GM12864 (cell line): ENCODE results near the gene SPOCK1.

Source experiments
- DNase-seq: peaks from one replicate; pipeline ENCODE4 v3.0.0-alpha.2; 2011; ENCODE audit warnings: low read depth
- H3K4me3 ChIP-seq: 2 replicates; pipeline ENCODE4 v1.5.1; 2011; ENCODE audit warnings: mild to moderate bottlenecking, low read depth, low read length, control low read depth
- TF ChIP-seq, protein P1 (sequence below): IDR thresholded peaks from 2 replicates; pipeline ENCODE4 v1.5.1; 2011; ENCODE audit warnings: low read depth, mild to moderate bottlenecking, moderate library complexity, low read length, control low read depth, inconsistent platforms; ENCODE audit errors: missing control alignments

Gene SPOCK1

DNA sequence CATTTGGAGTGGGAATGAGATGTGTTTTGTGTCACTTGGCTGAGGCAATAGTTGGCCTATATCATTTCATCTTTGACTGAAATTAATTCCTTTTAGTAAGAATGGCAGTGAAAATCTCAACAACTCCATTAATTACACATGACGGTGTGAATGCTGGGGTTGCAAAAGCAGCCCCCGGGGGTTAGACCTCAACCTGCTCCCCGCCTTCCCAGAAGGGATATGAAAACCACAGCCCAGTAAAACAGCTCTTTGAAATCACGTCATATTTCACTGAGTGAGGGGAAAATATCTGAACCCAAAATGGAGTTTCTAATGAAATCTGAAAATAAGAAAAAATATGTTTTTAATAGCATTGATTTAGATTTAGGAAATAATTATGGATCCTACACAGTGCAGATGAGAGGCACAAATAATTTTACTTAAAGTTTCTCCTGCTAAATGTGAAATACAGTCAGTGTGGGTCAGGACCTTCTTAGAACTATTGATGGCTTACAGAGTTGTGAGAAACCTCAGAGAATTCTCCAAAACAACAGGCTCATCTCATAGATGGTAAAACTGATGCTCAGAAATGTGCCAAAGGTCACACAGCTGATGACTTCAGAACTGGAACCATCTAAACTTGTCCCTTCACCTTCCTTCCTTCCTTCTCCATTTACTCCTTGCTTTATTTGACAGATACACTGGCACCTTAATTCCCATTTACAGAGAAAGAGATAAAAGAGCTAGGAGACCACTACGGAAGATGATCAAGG, 96.5 kb downstream of the SPOCK1 start:
- TF ChIP-seq, protein P1, sequence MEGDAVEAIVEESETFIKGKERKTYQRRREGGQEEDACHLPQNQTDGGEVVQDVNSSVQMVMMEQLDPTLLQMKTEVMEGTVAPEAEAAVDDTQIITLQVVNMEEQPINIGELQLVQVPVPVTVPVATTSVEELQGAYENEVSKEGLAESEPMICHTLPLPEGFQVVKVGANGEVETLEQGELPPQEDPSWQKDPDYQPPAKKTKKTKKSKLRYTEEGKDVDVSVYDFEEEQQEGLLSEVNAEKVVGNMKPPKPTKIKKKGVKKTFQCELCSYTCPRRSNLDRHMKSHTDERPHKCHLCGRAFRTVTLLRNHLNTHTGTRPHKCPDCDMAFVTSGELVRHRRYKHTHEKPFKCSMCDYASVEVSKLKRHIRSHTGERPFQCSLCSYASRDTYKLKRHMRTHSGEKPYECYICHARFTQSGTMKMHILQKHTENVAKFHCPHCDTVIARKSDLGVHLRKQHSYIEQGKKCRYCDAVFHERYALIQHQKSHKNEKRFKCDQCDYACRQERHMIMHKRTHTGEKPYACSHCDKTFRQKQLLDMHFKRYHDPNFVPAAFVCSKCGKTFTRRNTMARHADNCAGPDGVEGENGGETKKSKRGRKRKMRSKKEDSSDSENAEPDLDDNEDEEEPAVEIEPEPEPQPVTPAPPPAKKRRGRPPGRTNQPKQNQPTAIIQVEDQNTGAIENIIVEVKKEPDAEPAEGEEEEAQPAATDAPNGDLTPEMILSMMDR, result no peak
- DNase-seq, result no peak
- no peak overlapping the region for H3K4me3 ChIP-seq

DNA sequence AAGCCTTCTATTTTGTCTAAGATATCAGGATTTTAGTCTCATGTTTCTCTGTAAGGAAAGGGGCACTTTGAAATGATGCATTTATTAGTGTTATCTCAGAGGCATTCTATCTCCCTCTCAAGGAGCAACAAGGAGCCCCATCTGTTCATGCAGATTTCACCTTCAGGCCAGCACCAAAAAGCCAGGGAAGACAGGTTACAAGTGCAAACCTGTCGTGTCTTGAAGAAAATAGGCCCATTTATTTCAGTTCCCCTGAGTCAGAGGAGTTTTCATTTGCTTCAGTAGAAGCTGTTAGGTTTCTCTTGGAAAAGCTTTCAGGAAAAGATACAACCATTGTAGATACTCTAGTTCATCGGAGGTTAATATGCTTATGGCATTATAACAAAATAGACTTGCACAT, 97.2 kb downstream of the SPOCK1 start:
- no peak overlapping the region for H3K4me3 ChIP-seq
- no peak for DNase-seq
- TF ChIP-seq, protein P1, result no peak

DNA sequence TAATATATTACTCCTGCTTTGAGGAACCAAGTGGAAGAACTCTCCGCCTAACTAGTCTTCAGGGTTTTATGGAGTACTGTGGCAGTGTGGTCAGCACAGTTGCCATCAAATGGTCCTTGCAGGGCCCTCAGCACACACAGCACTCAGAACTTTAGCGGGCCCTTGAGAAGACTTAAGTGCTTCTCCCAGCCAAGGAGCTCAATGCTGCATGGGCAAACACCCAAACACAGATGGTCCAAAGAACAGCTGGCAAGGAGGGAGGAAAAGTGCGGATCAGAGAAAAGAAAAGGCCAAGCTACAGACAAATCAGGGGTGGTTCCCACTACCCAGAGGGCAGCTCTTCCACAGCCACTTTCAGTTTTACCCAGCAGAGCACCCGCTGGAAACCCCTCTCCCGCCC, 98.6 kb downstream of the SPOCK1 start:
- DNase-seq, result no peak
- TF ChIP-seq, protein P1, result no peak
- H3K4me3 ChIP-seq, result no peak overlapping the region

DNA sequence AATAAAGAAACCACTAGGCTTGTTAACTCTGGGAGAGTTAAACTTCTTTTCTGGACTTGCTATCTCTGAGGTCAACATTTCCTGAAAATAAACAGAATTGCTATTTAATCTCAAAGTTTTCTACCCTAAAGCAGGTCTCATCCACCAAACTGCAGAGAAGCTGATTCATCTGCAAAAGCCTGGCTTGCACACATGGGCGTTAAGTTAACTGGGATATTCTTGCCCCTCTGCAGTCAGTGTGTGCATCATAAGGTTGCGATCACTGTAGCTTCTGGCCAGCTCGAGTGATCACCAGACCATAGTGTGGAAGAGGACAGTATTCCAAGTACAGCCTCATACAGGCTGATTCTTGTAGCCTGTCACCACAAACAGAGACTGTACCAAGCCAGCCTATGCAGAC, 99.2 kb downstream of the SPOCK1 start:
- H3K4me3 ChIP-seq, result no peak overlapping the region
- DNase-seq, result no peak
- TF ChIP-seq, protein P1, result no peak

DNA sequence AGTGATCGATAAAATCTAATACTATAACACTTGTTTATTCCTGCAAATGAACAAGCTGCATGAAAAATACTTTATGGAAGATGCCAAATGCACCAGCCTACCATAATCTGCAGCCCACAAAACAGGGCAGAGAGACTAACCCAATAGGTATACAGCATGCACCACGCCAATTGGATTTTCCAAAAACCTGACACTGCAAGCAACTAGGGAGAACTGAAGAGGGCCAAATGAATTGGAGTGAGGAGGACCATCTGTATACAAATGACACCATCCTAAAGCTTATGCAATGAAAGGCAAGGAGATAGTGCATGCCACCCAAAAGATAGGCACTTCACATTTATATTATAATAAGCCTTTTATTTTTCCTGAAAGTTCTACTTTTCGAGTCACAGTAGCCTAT, 100.4 kb downstream of the SPOCK1 start:
- no peak overlapping the region for H3K4me3 ChIP-seq
- DNase-seq, result no peak
- TF ChIP-seq, protein P1, result no peak

DNA sequence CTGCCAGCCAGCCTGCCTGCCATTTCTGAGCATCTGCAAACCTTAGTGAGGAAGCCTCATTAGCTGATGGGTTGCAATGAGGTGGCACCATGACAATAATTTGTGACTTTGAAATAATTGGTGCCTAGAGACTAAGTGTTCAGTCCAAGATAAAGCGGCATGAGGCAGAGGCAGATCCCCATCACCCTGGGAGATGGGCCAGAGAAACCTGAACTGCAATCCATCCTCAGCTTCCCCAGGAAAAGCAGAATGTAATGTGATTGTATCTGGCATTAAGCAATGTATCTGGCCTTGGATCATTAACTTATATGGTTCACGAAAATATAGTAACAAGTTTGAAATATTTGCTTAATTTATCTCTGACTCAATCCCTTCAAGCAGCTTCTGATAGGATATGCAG, 101.0 kb downstream of the SPOCK1 start:
- DNase-seq, result no peak
- H3K4me3 ChIP-seq, result no peak overlapping the region
- TF ChIP-seq, protein P1, result no peak
